Stimulated activated CD4-positive, alpha-beta T cell treated with anti-CD3 and anti-CD28 coated beads, TNF-alpha, amount 100 ng/mL, for 1 hour (primary cell): ENCODE measurements around the gene HPD.

Source experiments
- DNase-seq, 3 donors: peaks; one replicate each; pipeline ENCODE4 v3.0.0-alpha.2; 2020; ENCODE audit warnings: low read depth in 3 of 3, low spot score in 1 of 3

HPD gene

GRCh38 chr12:121811434-121812319 lies 47.0 kb downstream of the HPD start:
- DNase-seq: peak in 2 of 3 donors; percentile 46 to 64

GRCh38 chr12:121810833-121811433 lies 47.7 kb downstream of the HPD start:
- DNase-seq: no peak

- no peak for DNase-seq
Measured at GRCh38 chr12:121810234-121810817, 48.3 kb downstream of the HPD start.

GRCh38 chr12:121809712-121810116 lies 48.9 kb downstream of the HPD start:
- no peak for DNase-seq

GRCh38 chr12:121808623-121809022 lies 50.0 kb downstream of the HPD start:
- DNase-seq: no peak

GRCh38 chr12:121807642-121808347 lies 50.9 kb downstream of the HPD start:
- DNase-seq: no peak

GRCh38 chr12:121806546-121807423 lies 51.9 kb downstream of the HPD start:
- DNase-seq: no peak

GRCh38 chr12:121806009-121806545 lies 52.6 kb downstream of the HPD start:
- DNase-seq: no peak

- no peak for DNase-seq
Measured at GRCh38 chr12:121805171-121806008, 53.3 kb downstream of the HPD start.

GRCh38 chr12:121804417-121805111 lies 54.1 kb downstream of the HPD start:
- DNase-seq: no peak

- DNase-seq: no peak
Measured at GRCh38 chr12:121803861-121804416, 54.7 kb downstream of the HPD start, which contains the start of gene SETD1B. SETD1B (plus strand) TSS chr12:121804009; CDS start chr12:121804738, 729 bp downstream.

- peak; percentile 71 to 83 (median 72) for DNase-seq
Measured at GRCh38 chr12:121802843-121803698, 55.6 kb downstream of the HPD start.

GRCh38 chr12:121802485-121802842 lies 56.2 kb downstream of the HPD start:
- DNase-seq: no peak

GRCh38 chr12:121801595-121802484 lies 56.8 kb downstream of the HPD start:
- no peak for DNase-seq

- DNase-seq: no peak
Measured at GRCh38 chr12:121800694-121801594, 57.7 kb downstream of the HPD start.
